ENCODE measurements around the gene CHST11. TPM values are rescaled to one million over a fixed set of nuclear protein-coding genes. Genes with fewer than 3 reads are reported as not detected.

Gene CHST11
- total RNA-seq, 1 experiment from 2014 or later, result 6.7 TPM

- Mint-ChIP-seq H3K36me3 (ENCODE audit: insufficient read depth in 1 of 3, low read depth in 3 of 3) (no peaks in the 10 kb centered on the region), H3K4me1 (peaks cover 5 to 11% of the 10 kb centered on the region in 2 experiments; a peak in 3 of 4 replicates), H3K27me3 (ENCODE audit: low read depth) (no peaks in the 10 kb centered on the region; the same call in 1 of the 2 replicates), H3K27ac (no peak overlapping the region), H3K9me3 (no peaks in the 10 kb centered on the region), H3K4me3 (no peak overlapping the region)
- Histone ChIP-seq H4K20me1 (ENCODE audit: control insufficient read depth, insufficient read depth, insufficient read length) (no peaks in the 10 kb centered on the region), H3T11ph (ENCODE audit: low read length) (no peak overlapping the region), H2BK12ac (ENCODE audit: insufficient read length, low read depth, low read length) (no peak overlapping the region), H4K5ac (ENCODE audit: insufficient read length, low read depth, low read length) (no peak overlapping the region), H2BK120ac (ENCODE audit: low read depth, low read length, poor library complexity, severe bottlenecking) (no peak overlapping the region), H3K27ac (ENCODE audit: insufficient read length, low read depth, low read length) (no peak overlapping the region), H3K56ac (ENCODE audit: insufficient read length, low read depth, low read length) (no peak overlapping the region), H2BK20ac (ENCODE audit: low read depth, low read length, poor library complexity, severe bottlenecking) (no peak overlapping the region), H3K79me1 (ENCODE audit: insufficient read depth, low read depth, low read length, poor library complexity, severe bottlenecking) (no peaks in the 10 kb centered on the region), H4K8ac (replicated peaks; ENCODE audit: insufficient read length, low read depth, low read length) (no peak overlapping the region), H3K79me2 (ENCODE audit: insufficient read depth, low read length) (no peaks in the 10 kb centered on the region), H3K4me1 (ENCODE audit: insufficient read depth, low read length) (no peaks in the 10 kb centered on the region), H3K27me3 (ENCODE audit: insufficient read depth, low read length) (no peaks in the 10 kb centered on the region), H3K18ac (ENCODE audit: insufficient read length, low read depth, low read length) (no peak overlapping the region), H2AFZ (ENCODE audit: low read length) (no peak overlapping the region), H3K14ac (ENCODE audit: insufficient read depth, low read length) (no peak overlapping the region), H4K91ac (ENCODE audit: insufficient read length, low read depth, low read length) (no peak overlapping the region), H2BK5ac (ENCODE audit: insufficient read length, low read length) (no peak overlapping the region), H3K4ac (ENCODE audit: low read depth, low read length) (no peak overlapping the region), H3K23me2 (ENCODE audit: insufficient read length, low read depth, low read length, poor library complexity, severe bottlenecking) (no peaks in the 10 kb centered on the region), H2AK5ac (ENCODE audit: insufficient read length, low read length) (no peak overlapping the region), H3K23ac (ENCODE audit: insufficient read length, low read depth, low read length) (no peak overlapping the region), H3K4me2 (ENCODE audit: insufficient read depth, insufficient read length, low read length) (no peak overlapping the region), H2BK15ac (ENCODE audit: low read depth, low read length) (no peak overlapping the region), H3K9ac (ENCODE audit: extremely low read depth, insufficient read length, low read length) (no peak overlapping the region), H3K9me3 (ENCODE audit: control insufficient read depth, low read depth, low read length) (no peaks in the 10 kb centered on the region)
- no peak for DNase-seq
- no peak for TF ChIP-seq CTCF (conservative IDR thresholded peaks at IDR 0.05)
- no CpG with 5 or more reads among the region's 9 CpGs for WGBS (ENCODE audit: extremely low coverage, insufficient read length, low lambda C conversion rate)
These were observed 206.2 kb downstream of the CHST11 start for GRCh38 chr12:104662908-104663307.
